NCI-H1930 (cell line): ENCODE data around the gene SPRR5.

Experiments
- DNase-seq, 2 experiments: peaks; one replicate each; lab custom pipeline; 2025; lab: John Stamatoyannopoulos, UW

SPRR5 gene

DNA sequence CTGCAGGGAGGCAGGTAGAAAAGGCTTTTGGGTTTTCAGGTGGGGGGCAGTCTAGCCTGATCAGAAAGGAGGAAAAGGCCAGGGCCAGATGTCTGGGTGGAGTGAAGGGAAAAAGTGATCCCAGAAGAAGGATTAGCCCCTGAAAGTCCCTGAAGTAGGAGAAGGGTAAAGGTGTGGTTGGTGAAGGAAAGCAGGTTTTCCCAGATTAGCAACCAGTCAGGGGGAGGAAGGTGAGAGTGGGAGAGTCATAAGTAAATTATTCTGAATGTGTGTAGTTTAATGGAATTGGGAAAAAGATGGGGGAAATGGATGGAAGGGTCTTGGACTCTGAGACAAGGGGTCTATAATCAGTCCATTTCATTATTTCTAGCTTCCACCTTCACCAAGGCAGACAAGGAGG lies 36.2 kb downstream of the SPRR5 start:
- DNase-seq, result no peak

DNA sequence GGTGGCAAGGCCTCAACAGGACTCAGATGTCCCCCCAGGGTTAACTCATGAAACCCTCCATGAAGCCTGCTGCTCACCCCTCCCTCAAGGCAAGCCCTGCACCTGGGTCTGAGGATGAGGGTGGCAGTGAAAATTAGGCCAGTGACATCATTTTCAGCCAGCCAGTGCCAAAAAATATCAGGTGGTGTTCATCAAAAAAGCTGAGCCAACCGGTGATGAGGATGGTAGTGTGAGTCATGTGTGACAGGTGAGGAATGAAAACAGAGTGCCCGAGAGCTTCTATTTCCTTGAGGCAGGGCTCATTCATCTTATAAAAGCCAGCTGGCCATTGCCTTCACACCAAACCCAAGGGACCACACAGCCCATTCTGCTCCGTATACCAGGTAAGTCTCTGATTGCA lies 36.7 kb downstream of the SPRR5 start, which contains the start of gene SPRR1A:
SPRR1A (plus strand) TSS at position 339 of the 400 bp plus-strand sequence. CDS start 1,150 bp downstream, outside the sequence.
- DNase-seq, result no peak

DNA sequence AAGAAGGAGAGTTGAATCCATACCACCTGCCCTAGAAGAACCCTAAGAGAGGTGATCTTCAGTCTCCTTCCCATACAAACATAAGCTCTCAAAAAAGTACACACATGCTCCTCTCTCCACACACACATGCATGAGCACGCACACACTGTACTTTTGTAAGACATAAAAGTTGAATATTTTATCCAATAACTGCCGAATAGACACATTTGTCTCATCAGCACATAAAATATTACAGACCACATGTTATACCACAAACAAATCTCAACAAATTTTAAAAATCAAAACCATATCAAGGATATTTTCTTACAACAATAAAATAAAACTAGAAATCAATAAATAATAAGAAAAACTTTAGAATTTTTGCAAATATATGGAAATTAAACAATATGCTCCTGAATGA lies 39.6 kb downstream of the SPRR5 start:
- DNase-seq, result no peak

DNA sequence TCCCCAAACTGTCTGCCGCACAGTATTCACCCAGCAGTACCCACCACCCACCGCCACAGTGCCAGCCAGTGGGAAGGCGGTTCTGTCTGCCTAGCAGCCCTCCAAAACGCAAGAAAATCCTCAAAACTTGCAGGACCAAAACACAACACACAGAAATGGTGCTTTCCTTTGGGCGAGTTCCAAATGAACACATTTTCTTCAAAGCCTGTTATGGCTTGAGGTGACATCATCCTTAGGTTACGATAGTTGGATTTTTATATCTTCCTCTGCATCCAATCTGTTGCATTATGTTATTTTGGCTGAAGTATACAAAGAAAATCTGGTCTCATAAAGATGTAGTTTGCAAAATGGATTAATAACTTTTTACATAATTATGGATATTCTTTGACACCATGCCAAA lies 46.2 kb downstream of the SPRR5 start:
- no peak for DNase-seq

DNA sequence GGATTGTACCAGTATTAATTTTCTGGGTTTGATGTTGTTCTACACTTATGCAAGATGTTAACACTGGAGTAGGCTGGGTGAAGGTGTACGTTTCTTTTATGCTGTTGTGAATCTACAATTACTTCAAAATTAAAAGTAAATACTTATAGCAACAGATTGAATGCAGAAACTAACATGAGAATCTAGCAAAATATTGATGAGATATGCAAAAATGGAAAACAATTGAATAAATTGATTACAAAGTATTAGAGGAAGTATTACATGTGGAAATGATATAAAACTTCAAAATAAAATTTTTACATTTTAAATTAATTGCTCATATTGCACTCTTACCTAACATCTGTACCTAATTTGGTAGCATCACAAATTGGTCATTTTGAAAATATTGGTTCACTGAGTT lies 48.8 kb downstream of the SPRR5 start:
- no peak for DNase-seq

DNA sequence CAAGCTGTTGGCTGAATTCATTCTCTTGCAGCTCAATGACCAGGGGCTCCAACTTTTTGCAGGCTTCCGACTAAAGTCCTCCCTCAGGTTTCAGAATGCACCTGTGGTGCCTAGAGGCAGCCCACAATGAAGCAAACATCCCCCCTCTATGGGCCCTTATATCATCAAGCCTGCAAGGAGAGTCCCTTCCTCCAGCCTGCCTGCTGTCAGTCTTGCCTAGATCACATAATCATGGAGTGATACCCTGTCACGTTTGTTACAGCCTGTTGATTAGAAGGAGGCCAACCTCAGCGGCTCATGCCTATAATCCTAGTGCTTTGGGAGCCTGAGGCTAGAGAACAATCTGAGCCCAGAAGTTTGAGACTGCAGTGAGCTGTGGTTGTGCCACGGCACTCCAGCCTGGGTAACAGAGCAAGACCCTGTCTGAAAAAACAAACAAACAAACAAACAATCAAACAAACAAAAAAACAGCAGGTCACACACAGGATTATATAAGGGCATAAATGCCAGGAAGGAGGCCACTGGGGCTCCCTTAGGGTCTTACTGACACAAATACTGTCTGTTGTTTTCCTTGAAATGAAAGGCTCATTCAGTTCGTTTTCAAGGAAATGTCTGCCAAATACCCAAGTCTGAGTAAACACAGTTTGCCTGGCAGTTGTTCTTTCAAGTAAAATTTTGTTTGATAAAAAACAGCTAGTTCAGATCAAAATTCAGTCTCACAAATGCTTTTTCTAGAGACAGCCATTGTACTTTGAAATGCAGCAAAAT lies 49.8 kb downstream of the SPRR5 start:
- DNase-seq, result no peak

DNA sequence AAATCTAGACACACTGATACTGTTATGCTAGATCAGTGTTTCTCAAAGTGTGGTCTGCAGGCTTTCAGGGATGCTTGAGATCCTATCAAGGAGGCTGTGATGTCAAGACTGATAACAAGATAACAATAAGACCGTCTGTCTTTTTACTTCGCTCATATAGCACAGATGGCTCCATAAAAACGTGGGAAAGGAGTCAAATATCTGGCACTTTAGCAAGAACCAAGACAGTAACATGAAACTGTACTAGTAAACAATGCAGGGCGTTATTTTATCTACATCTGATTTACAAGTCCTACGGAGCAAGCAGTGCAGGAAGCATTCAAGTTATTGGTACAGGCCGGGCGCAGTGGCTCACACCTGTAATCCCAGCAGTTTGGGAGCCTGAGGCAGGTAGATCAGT lies 50.9 kb downstream of the SPRR5 start:
- DNase-seq, result no peak

DNA sequence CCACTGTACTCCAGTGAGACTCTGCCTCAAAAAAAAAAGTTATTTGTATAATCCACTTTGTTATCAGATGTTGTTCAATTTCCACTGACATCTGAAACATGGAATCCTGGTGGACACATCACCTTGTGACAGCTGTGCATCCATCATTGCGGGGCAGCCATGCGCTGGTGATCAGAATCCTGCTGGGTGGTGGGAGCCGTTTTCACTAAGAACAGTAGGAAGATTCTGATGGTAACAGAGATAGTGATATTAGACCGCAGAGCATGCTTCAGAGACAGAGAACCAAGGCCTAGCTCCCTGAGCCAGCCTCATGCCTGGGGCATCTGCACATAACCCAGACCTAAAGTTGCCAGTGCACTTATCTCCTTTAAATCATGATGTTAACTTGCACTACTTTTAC lies 51.5 kb downstream of the SPRR5 start:
- DNase-seq, result no peak
